HG02642 (cell line): Measurements from ENCODE around the gene C16orf89.

Source experiments
- ATAC-seq: cut with Tn5 transposase; IDR thresholded peaks from one replicate; pipeline ENCODE4 v1.9.1; 2021; ENCODE audit warnings: mild to moderate bottlenecking; ENCODE audit not compliant: unreplicated experiment, poor library complexity

Gene C16orf89

DNA sequence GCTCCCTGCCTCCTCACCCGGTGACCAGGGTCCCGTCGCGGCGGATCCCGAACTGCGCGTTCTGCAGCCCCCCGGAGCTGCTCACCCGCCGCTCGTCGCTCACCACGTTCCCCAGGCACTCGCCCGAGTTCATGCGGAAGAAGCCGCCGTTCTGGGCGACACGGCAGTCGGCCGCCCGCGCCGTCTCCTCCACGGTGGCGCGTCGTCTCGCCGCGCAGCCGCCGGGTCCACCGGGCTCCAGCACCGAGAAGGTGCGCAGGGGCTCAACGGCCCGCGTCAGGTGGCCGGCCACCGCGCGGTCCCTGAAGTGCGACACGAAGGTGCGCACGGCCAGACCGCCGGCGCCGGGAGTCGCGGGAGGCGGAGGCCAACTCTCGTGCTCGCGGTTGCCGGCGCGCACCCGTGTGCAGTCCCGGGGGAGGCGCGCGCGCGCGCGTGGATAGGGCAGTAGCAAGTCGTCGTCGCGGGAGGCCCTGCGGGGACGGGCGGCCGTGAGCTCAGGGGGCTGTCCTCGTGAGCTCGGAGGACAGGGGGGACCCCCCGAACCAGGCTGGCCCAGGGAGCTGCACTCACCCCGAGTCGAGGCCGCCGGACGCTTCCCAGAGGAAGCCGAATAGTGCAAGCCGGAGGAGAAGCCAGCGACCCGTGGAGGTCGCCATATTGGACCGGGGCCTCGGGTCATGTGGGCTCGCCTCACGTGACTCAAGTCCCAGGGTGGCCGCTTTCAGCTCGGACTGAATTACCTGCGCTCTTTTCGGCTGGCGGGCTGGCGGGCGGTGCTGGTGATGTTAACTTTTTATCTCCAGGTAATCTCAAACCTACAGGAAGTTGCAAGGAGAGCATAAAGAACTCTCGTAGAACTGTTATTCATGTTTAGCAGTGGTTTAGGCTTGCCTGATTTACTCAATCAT, 32.2 kb downstream of the C16orf89 start, which contains the start of gene NAGPA:
NAGPA (minus strand) TSS at position 680 of the 911 bp plus-strand sequence; CDS start at position 659, 21 bp downstream.
- peak; percentile 90 for ATAC-seq

DNA sequence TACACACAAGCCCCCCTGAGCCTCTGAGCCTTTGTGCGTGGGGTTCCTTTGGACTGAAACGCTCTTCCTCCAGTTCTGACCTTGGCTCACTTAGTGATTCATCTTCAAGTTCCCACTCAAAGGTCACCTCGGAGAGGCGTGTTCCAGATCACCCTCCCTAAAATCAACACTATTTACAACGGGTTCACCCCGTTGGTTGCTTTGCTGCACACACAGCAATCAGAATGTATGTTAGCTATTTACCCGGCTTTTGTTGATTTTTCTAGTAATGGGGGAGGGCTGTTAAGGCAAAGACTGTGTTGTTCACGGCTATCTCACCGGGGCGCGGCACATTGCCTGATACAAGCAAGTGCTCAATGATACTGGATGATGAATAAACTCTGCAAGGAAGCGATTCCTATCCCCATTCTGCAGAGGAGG, 33.0 kb downstream of the C16orf89 start:
- no peak for ATAC-seq

DNA sequence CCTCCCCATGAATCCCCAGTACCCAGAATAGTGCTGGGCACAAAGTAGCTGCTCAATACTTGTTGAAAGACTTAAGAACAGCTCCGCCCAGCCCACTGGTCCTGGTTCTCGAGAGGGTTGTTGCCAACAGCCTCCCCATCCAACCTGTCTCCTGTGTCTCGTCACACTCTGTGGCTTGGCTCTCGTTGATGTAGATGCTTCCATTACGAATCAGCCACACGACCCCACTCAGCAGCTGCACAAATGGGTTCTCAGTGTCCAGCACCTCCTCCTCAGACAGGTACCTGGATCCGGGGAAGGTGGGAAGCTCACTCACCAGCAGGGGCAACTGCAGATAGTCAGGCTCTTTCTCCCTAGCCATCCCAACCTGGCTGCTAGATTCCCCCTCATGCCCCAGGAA, 34.2 kb downstream of the C16orf89 start:
- ATAC-seq, result no peak

DNA sequence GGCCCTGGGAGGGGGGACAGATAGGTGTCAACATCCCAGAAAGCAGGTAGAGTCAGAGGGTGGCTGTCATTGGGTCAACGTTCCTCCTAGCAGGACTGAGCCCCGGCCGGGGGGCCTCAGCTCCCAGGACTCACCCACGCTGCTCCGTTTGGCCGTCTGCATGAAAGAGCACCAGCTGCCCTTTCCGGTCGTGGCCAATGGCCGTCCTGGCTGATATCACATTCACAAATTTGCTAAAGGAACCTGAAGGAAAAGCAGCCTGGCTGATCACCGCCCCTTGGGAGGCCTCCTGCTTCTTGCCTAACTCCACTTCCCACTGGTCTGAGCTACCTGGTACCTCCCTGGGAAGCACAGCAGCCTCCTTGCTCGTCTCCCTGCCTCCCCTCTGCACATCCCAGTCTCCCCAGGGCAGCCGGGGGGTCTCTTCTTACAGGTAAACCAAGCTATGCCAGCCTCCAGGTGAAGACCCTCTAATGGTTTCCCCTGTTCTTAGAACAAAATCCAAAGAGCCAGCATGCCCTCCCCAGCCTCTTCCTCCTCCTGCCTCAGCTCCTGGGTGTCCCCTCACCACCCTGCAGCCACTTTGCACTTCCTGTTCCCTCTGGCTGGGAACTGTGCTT, 35.4 kb downstream of the C16orf89 start:
- no peak for ATAC-seq

DNA sequence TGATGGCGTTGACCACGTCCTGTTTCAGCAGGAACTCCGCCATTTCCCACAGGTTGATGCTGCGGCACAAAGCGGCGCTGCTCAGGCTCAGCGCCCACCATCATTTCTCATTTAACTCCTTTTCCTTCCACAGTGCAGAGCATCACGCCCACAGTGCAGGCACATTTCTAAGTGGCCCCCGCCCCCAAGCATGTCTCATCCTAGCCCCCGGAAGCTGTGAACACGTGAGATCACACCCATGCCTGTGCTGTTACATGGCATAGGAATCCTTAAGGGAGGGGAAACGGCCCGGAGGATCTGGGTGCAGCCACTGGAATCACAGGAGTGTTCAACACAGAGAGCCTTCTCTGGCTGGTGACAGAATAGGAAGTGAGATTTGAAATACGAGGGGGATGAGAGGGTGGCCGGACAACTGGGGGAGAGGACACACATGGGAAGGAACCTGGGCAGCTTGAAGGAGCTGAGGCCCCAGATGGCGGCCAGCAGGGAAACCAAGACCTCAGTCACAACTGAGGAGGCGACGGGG, 36.7 kb downstream of the C16orf89 start:
- ATAC-seq, result no peak

DNA sequence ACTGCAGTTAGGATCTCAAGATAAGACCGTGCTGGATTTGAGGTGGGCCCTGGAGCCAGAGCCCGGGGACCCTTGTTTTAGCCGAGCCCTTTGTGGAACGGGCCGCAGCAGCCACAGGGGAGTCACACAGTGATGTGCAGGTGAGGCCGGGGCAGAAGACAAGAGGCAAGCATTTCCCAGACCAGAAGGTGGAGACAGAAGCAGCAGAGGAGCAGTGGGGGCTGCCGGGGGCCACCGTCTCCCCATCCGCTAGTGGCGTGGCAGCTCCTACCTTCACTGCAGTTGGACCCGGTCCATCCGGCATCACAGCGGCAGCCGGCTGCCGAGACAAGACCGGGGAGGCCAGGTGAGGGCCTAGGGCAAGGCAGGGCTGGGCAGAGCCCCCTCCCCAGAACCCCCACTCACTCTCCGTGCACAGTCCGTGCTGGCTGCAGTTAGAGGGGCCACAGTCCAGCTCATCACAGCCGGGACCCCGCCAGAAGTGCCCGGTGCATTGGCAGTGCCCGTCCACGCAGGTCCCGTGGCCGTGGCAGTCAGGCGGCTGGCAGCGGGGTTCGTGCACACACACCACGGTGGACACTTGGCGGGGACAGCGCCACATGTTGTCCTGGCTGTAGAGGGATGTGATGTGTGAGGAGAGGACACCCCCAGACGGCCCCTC, 38.1 kb downstream of the C16orf89 start:
- no peak for ATAC-seq

DNA sequence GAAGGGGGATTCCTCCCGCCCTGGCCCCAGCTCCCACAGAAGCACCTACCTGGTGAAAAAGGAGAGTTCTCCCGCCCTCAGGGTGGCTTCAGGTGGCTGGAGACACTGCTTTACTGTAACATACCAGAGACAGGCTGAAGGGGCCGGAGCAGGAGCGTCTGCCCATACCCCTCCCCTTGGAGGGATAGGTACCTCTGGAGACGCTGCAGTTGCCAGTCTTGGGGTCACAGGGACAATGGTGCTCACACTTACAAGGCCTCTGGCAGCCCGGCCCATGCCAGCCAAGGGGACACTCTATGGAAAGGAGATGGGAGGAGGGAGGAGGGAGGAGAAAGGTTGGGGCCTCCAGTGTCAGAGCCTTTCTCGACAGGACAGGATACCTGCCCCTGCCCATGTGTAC, 38.7 kb downstream of the C16orf89 start:
- ATAC-seq, result no peak

DNA sequence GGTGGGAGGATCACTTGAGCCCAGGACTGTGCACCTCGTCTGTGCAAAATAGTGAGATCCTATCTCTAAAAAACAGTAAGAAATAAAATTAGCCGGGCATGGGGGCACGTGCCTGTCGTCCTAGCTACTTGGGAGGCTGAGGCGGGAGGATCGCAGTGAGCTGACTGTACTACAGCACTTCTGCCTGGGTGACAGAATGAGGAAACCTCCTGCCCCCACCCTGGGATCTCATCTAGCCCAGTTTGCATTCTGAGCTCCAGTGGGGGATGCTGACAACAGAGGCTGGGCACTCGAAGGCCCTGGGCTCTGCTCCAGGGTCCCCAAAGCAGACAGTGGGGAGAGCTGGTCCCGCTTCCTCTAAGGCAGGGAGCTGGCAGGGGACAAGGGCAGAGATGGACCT, 39.1 kb downstream of the C16orf89 start:
- ATAC-seq, result no peak

DNA sequence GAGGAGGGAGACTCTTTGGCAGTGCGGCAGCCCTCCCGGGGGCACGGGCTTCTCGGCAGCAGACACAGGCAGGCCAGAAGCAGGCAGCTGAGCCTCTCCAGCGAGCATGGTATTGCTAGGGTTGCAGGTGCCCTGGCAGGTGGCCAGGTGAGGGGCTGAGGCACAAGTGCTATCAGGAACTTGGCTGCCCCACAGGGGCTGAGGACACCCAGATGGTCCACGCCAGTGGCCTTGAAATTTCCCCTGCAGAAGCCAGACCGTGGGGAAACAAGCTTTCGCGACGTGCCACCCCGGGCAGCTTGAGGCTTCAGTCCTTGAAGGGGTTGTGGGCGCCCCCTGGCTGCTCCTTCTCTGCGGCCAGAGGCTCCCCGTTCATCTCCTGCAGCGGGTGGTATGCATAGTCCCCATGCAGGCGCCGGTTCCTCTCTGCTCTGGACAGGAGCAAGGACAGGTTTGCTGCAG, 40.6 kb downstream of the C16orf89 start:
- ATAC-seq, result no peak

DNA sequence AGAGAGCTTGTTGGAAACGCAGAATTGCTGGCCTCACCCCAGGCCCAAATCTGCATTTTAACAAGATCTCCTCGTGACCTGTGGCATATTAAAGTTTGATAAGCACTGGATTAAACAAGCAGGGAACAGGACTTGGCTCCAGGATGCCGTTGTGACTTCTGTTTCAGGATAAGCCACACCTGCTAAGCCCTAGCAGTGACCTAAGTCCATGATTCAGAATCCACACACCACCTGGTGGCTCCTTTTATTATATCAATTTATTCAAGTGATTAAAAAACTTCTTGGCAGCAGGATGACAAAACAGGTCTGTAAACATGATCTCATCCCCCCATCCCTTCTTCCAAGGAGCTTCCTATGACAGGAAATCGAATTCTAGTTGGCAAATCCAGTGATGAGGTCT, 41.1 kb downstream of the C16orf89 start:
- no peak for ATAC-seq

DNA sequence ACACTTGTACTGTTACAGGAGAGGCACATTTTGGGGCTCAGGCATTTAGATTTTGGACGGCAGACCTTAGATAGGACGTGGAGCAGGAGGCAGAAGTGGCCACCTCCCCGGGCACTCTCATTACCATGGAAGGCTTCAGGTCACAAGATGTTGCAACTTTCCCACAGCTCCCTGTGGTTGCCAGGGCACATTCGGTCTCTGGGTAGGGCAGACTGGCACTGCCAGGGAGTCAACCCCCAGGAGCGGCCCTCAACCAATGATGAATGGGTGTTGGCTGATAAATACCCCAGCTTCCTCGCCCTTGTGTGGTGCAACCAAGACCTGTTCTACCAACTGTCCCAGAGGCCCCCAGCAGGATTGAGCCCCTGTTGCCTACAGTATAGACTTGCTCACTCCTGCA, 43.2 kb downstream of the C16orf89 start:
- ATAC-seq, result no peak

DNA sequence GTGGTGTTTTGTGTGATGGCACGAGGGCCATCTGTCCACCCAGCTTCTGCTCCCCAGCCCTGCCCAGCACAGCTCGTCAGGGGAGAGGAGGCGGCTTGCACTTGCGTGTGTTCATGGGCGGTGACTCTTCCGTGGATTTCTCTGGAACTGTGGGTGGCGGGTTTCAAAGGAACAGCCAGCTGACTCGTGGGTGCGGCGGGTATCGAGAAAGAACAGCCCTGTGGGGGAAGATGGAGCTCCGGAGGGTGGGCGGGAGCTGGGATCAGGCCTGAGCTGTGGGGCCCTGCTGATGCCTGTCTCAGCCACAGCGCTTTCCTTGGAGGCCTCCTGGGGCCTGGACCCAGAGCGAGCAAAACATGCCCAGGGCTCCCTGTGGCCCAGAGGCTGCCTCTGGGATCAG, 45.2 kb downstream of the C16orf89 start:
- ATAC-seq, result no peak

DNA sequence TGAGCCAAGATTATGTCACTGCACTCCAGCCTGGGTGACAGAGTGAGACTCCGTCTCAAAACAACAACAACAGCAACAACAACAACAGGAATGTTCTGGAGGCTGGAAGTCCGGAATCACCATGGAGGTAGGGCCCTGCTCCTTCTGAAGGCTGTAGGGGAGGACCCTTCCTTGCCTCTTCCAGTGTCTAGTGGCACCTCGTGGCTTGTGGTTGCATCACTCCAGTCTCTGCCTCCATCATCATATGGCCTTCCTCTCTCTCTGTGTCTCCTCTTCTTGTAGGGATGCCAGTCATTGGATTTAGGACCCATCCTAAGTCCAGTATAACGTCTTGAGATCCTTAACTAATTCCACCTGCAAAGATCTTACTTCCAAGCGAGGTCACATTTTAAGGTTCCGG, 46.0 kb downstream of the C16orf89 start:
- ATAC-seq, result no peak

DNA sequence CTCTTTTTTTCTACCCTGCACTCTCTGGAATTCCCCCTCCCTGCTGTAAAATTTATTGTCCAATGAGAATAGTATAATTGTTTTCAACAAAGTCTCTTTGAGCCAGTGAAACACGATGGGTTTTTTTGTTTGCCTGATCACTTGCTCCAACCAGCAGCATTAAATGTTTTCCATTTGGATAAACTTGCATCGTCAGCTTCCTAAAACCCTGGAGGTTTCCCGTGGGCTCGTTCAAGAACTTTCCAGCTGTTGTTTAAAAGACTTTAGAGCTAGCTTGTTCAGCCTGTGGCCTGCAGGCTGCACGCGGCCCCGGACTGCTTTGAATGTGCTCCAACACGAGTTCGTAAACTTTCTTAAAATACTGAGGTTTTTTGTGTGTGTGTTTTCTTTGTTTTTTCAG, 47.0 kb downstream of the C16orf89 start:
- no peak for ATAC-seq

DNA sequence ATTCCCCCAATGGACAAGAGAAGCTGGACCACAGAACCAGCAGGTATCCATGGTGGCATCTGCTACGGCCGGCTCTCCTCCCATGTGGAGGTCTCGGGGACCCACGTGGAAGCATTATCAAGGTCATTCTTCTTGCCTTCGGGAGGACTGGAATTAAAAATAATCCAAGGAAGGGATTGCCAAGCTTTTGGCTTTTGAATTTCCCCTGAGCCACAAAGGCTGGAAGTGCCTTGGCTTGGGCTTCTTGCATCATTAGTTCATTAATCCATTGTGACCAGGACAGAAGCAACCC, 48.1 kb downstream of the C16orf89 start:
- no peak for ATAC-seq

DNA sequence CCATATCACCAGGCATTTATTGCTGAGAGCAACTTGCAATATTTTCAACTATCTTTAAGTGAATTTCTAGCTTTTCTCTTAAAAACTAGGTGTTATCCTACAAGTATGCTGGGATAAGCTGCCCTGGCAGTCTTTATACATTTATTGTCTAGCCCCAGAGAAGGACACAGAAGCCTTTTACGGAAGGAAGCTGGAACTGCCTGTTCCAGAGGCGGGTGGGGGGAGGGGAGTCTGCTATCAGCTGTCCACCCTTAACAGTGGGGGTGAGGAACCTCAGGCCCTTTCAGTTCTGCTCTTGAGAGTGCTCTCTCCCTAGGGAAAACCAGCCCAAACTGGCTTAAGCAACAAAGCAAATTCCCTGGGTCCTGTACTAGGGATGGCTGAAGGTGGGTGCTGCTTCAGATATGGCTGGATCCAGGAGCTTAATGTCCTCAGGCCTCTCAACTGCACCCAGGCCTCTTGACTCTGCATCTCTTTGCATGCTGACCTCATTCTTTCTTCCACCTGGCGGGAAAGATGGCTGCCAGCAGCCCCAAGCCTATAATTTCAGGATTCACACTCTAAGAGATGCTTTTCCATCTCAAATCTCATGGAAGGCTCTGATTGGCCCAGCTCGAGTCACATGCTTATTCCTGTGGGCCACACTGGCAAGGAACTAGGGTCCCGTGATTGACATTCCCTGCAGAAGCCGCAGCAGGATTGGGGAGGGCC, 48.6 kb downstream of the C16orf89 start:
- no peak for ATAC-seq

DNA sequence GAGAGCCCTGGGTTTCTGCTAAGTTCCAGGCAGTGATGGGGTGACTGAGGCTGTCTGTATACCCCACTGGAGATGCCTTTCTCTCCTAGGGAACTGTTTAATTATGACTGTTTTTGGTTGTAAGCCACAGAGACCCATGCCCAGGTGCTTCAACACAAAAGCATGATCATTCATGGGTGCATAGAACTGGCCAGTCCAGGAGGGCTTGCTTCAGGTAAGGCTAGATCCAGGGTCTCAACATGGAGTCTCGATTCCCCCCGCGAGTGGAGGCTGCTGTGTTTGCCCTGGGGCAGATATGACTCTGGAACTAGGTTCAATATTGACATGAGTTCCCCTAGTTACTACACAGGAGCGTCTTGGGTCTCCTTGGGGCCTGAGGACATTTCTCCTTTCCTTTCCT, 49.9 kb downstream of the C16orf89 start:
- no peak for ATAC-seq

DNA sequence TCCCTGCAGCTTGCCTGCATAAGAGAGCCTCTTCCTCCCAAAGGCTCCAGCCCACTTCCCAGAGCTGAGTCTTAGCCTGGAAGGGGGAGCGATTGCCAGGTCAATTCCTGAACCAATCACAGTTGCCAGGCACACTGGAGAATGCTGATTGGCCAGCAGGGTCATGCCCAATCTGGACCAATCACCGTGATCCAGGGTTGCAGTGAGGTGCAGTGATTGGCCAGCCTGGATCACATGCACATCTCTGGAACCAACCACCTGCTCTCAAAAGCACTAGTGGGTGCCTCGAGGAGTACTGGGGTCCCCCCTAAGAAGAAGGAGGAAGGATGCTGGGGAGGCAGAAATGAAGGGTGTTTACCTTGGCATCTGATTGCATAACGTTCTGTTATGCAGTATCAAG, 50.4 kb downstream of the C16orf89 start:
- ATAC-seq, result no peak

DNA sequence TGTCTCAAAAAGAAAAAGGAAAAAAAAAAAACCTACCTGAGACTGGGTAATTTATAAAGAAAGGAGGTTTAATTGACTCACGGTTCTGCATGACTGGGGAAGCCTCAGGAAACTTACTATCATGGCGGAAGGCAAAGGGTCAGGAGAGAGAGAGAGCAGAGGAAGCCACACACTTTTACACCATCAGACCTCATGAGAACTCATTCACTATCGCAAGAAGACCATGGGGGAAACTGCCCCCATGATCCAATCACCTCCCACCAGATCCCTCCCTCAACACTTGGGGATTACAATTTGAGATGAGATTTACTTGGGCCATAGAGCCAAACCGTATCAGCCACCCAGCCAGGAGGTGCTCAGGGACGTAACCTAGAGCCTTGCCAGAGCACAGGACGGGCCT, 52.9 kb downstream of the C16orf89 start:
- ATAC-seq, result no peak

DNA sequence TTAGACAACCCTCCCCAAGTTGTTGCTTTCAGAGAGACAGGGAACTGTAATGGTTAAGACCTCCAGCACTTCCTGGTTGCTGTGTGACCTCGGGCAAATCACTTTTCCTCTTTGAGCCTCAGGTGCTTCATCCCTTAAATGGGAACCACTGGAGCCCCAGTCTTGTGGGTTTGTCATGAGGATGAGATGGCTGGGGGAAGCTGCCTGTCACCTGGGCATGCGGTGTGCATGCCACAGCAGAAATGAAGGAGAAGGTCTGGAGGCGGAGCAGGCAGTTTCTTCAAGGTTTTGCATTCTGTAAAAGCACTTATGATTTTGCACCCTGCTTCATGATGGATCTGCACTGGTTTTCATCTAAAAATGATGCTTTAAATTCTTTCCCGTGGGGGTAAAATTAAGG, 54.1 kb downstream of the C16orf89 start:
- ATAC-seq, result no peak
